NCI-H1417 (cell line): ENCODE measurements around the gene PTPN1.
"Not testable (repeated sequence)": the region's sequence is repeated elsewhere in the genome, so short reads cannot be mapped to it uniquely, and the experiment has no call there.

Experiments used
- DNase-seq, 3 experiments: peaks; one replicate each; lab custom pipeline; 2025; lab: John Stamatoyannopoulos, UW

The PTPN1 gene

DNA sequence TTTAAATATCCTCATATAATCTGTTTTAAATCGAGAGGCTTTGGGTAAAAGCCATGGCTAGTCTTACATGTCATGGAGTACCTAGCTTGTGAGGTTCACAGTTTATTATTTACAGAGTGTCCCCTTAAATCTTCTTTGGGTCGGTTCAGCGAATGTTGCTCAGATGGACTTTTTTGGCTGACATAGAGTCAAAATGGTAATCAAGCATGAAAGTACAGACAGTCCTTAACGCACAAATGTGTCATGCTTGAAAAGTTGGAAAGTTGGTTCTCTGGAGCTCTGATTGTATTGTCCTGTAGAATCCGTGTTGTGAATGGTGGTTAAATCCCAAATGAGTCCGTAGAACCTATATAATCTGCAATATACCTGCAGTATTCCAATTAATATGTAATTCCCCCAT lies 22.0 kb downstream of the PTPN1 start:
- DNase-seq, result no peak

GRCh38 chr20:50533061-50533460 lies 22.9 kb downstream of the PTPN1 start:
- no peak for DNase-seq

- DNase-seq, result no peak
These were observed 23.3 kb downstream of the PTPN1 start for GRCh38 chr20:50533464-50533863.

- no peak for DNase-seq
These were observed 24.4 kb downstream of the PTPN1 start for GRCh38 chr20:50534567-50534966.

DNA sequence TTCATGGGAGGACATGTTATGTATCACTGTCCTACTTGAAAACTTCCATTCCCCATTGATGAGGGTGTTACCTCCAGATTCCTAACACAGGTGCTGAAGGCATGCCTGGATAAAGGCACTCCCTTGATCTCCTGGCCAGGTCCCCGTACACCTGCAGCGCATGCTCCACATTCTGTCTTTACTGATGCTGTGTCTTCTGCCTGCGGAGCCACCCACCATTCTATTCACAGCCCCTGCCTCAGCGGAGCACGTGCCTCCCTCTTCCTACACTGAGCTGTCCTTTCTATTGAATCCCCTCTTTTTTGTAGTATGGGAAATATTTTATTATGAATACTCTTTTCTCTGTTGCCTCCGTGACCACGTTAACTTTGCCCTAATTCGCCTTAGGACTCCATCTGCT lies 25.0 kb downstream of the PTPN1 start:
- no peak for DNase-seq

DNA sequence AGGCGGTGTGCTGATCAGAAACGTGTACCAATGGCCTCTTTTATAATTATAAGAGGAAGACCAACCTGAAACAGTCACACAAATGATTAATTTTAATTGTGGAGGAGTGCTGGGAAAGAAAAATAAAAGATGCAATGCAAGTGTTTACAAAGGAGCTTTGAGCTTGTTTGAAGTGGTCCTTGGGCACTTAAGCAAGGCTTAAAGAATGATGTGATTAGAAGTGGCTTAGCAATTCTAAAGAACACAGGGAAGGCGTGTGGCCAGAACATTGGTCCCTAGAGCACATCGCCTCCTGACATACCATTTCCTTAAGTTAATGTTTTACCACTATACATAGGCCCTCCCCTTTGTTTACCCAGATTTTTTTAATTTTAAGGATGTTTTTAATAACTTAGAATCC lies 26.1 kb downstream of the PTPN1 start:
- DNase-seq, result peak in 2 of 3 experiments; percentile 52 to 71

DNA sequence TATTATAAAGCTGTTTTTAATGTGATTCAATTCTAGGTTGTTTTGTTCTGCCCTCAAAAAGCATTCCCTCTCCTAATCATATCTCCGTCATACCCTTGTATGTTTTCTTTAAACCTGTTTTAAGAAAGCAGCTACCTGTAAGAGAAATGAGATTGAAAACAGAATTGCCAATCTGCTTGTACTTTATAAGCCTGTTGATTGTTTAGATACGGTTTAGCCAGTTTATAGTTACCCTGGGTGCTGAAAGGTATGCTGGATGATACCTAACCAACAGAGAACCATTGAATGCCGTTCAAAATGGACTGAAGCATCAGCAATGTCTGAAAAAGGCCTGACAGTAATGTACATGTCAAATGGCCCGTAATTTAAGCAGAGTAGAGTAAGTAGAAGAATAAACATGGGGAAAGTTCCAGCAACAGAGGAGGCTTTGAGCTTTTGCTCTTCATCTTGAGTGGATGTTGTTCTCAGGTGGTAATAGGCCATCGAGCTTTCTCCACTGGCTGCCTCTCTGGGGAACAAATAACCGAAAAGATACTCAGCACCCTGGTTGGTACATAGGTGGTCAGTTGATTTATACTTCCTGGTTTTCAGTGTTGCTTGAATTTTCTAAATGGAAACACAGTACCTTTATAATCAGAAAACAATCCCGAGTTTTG lies 27.5 kb downstream of the PTPN1 start:
- peak in 1 of 3 experiments; percentile 83 for DNase-seq

GRCh38 chr20:50538276-50538675 lies 28.1 kb downstream of the PTPN1 start:
- no peak for DNase-seq

- DNase-seq, result not testable (repeated sequence)
These were observed 29.6 kb downstream of the PTPN1 start for GRCh38 chr20:50539798-50540197.

DNA sequence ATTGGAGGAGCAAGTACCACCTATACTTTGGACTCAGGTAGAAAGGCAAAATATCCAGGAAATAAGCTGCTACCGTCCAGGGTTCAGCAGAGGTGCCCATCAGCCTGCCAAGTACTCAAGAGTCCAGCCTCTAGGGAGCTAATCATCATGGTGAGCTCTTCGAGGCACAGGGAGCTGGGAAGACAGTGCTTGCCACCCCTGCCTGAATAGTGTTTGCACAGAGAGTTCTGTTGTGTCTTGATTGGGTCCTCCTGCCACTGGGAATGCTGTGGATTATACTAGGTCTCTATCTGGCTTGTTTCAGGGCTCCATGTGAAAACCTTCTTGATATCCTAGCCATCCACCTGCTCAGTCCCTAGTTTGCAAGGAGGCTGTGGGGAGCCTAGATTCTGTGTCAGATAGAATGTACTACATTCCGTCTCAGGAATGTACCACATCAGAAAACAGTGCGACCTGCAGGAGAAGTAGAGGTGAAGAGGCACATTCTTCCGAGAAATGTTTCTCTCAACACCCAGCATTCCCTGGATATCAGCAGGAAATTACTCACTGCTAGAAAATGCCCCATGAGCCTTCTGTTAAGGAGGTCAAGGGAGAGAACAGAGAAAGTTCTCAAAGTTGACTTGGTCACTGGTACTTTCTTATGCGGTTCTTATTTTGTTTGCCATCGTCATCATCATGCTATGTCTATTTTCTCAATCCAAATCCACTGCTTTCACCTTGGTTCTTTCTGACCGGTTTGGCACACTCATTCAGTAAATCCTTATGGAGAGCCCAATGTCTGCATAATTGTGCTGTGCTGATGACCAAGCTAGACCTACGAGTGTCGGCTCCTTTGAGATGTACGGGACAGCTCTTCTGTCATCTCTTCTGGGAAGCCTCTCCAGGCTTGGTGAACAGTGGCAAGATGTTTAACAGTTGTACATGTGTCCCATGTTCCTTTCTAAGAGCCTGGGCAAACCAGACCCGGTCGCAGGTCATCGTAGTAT lies 30.7 kb downstream of the PTPN1 start:
- DNase-seq, result peak in 1 of 3 experiments; percentile 43

- DNase-seq, result no peak
These were observed 31.4 kb downstream of the PTPN1 start for GRCh38 chr20:50541606-50542041.

DNA sequence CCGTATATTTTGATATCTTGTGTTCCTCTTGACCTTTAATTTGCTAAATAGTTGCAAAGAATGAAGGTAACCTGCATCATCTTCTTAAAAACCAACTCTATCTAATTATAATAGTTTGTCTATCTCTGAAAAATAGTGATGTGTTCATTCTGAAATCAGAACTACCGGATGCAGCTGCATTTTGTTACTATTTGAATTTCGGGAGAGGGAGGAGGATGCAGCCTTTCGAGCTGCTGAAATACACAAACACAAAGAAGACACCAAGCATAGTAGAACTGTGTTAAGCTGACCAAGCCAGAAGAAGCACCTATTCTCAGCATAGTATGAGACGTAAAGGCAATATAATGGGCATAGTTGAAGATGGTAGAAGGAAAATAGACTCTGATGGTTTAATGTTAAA lies 33.1 kb downstream of the PTPN1 start:
- no peak for DNase-seq

DNA sequence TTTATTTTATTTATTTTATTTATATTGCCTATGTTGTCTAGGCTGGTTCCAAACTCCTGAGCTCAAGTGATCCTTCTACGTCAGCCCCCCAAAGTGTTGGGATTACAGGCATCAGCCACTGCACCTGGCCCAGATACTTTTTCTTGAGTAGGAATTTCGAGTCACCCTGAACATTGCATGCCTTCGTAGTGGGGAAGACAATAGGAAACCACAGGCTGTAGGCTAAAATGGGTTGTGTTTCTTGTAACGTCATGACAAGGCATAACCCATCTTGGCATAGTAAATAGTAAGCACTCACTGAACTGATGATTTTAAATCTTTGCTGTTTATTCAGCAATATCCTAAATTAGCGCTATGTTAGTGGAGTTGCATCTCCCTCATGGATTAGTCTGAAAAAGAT lies 34.9 kb downstream of the PTPN1 start:
- no peak for DNase-seq

DNA sequence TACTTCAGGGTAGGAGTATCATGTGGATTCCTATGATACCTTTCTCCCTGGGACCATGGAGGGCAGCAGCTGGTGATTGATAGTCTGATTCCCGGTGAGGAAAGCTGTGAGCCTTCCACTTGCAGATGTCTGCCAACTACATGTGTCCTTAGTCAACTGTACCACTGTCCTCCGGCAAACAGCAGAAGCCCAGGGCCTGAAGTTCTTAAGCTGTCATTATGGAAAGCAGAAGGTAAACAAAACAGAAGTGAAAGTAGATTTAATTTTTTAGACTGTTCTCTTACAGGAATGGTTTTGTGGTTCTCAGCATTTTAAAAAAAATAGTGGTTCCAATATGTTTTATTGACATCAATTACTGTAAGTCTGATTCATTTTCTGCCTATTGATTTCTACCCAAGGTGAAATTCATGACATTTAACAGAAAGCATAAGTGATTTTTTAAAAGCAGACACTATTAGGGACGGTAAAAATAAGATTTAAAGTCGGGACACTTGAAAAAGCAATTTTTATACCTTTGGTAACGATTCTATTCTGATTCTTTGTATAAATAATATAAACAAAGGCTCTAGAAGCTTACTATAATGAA lies 36.6 kb downstream of the PTPN1 start:
- no peak for DNase-seq

DNA sequence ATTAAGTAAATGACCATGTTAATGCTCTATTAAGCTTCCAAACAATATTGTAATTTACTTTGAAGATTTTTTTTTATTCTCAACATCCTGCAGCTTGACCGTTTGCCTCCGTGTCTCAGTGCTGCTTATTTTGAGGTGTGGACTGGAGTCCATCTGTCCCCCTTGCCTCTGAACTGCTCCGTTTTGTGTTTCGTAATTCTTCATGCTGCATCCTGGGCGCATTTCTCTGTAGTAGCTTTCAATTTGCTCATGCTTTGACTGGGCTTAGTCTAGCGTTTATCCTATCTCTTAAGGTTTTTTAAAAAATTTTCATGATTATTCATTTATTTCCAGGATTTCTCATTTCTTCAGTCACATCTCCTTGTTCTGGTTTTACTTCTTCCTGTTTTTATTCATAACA lies 37.8 kb downstream of the PTPN1 start:
- DNase-seq, result no peak

GRCh38 chr20:50548396-50548795 lies 38.2 kb downstream of the PTPN1 start:
- DNase-seq, result peak in 1 of 3 experiments; percentile 13

- peak in 1 of 3 experiments; percentile 66 for DNase-seq
These were observed 40.3 kb downstream of the PTPN1 start for GRCh38 chr20:50550531-50550930.

DNA sequence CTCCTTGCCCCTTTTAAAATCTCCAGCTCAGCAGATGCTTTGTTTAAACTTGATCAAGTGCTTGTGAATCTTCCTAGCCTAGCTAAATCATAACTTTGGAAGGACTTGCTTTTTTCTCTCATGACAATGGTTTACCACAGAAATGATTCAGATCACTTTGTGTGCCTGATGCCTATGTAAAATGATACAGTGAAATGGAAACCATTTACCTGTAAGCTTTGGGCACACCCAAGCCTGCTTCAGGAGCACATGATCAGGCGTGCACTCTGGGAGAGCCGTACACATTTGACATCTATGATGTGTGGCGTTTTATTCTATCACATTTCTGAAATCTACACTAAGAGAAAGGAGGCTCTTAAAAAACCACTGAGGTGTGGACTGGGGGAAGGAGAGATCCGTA lies 41.1 kb downstream of the PTPN1 start:
- peak in 1 of 3 experiments; percentile 92 for DNase-seq

GRCh38 chr20:50552979-50553378 lies 42.8 kb downstream of the PTPN1 start:
- no peak for DNase-seq

GRCh38 chr20:50554694-50555579 lies 44.8 kb downstream of the PTPN1 start:
- no peak for DNase-seq

DNA sequence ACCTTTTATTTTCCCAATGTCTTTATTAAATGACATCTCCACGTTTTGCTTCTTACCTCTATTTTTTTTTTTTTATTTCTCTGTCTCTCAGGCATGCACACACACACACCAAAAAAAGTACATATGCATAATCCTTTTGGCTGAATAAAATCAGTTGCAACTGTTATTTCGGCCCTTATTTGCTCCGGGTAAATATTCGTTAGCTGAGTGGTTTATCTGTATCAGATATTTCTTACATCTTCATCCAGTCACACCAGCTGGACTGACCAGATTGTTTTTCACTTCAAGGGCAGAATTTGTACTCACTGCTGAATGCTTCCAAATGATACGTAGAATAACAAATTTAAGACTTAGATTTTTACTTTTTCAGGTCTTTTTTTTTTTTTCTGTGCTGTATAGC lies 45.5 kb downstream of the PTPN1 start:
- DNase-seq, result no peak
